HG03378 (cell line): ENCODE measurements around the gene SLC2A13.
"Not testable (repeated sequence)": the region's sequence is repeated elsewhere in the genome, so short reads cannot be mapped to it uniquely, and the experiment has no call there.

Source experiments
- ATAC-seq: cut with Tn5 transposase; IDR thresholded peaks from one replicate; pipeline ENCODE4 v1.9.1; 2021; ENCODE audit warnings: mild to moderate bottlenecking, moderate library complexity; ENCODE audit not compliant: unreplicated experiment

The SLC2A13 gene

GRCh38 chr12:39935839-39936238 is 170.0 kb downstream of the SLC2A13 start:
- ATAC-seq: no peak

DNA sequence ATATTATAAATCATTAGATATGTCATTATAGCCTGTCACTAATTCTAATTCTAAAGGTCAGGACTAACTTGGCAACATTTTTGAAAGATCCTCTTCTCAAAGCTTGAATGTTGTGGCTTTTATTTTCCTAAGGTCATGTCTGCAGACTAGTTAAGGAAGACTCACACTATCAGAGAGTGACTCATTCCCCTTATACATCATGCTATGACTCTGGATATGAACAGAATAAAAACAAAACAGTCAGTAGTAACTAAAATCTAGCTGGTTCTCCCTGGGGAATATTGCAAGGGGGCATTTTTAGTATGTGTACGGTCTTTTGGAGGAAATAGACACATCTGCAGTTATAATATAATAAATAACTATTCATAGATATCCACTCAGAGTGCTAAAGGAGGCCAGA is 170.6 kb downstream of the SLC2A13 start:
- no peak for ATAC-seq

DNA sequence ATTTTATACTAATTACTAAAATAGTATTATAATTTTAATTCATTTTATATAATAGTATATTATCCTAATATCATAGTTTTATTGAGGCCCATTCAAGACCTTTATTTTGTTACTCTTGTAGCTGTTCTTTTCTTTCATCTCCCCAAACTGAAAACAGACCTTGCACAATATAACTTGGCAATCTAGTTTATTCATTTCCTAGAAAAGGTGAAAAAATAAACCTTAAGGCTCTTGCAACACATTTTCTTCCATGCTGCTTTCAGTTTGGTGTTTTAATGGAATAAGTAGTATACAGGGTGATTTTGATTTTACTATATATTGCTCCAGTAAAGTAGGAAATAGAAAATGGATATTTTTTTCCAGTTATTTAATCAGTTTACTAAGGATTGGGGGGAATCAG is 174.0 kb downstream of the SLC2A13 start:
- no peak for ATAC-seq

- no peak for ATAC-seq
These were observed 174.7 kb downstream of the SLC2A13 start for GRCh38 chr12:39931231-39931630.

DNA sequence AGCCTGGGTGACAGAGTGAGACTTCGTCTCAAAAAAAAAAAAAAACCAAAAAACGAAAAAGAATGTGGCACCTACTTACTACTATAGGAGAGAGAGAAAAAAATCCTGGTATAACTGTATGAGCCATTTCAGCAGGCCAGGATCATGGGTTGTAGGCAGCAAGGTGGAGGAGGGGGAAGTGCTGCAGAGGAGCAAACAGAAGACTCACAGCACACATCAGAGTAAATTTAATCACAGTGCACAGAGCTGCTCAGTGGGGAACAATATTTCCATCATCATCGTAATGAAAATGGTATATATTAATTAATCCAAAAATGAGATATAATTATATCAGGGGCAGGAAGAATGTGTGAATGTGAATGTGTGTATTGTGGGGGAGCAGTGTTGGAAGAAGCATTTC is 175.8 kb downstream of the SLC2A13 start:
- ATAC-seq: no peak

DNA sequence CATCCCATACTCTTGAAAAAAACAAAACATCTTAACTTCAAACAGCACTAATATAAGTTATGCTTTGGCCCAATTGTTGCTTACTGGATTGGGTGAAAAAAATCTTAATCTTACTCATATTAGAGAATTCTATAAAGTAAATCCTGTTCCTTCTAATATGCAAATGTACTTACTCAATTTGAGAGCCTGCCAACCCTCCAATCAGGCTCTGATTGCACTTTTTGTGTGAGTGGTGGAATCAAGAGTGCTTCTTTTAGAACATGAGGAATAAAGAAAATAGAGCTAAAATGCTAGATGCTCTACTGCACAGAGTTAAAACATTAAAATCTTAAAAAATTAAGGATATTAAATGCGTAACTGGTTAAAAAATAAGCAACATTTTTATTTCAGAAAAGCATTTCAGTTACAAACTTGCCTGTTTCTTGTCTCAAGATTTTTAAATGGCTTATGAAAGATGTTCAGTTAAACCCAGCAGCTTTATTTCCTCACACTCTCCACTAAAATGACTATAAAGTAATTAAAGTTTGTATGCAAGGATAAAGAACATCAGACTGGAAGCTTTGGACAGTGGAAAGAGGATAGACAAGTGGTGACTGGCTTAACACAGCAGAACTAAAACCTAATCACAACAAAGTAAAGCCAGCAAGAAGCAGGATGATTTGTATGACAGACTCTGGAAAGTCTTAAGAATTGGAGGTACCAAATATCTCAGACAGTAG is 177.5 kb downstream of the SLC2A13 start:
- ATAC-seq: no peak

GRCh38 chr12:39923364-39923763 is 182.5 kb downstream of the SLC2A13 start:
- no peak for ATAC-seq

DNA sequence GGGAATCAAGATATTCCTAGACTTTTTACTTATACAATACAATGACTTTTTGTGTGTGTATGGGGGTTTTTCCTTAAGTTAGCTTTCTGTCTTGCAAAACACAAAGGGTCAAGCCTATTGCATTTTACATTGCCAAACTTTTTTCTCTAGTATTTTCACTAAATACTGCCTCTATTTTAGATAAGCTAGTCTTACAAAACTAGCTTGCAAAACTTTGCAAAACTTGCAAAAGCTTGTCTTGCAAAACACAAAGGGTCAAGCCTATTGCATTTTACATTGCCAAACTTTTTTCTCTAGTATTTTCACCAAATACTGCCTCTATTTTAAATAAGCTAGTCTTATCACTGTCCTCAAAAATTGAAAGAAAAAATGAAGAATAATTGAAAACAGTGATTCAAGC is 183.3 kb downstream of the SLC2A13 start:
- ATAC-seq: not testable (repeated sequence)

DNA sequence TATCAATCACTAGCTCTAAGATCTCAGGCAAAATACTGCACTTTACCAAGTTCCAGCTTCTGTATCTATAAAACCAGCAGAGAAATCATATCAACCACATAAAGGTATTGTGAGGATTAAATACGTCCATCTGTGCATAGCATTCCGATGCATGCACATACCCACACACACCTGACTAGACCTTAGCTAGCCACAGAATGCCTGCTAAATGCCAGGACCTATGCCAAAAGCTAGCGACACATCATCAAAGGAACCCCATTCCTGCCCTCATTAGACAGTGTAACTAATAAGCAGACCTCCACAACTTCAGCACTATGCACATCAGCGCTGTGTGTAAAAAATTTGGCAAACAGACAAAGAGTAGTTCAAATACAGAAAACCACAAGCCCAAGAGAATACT is 185.2 kb downstream of the SLC2A13 start:
- no peak for ATAC-seq

DNA sequence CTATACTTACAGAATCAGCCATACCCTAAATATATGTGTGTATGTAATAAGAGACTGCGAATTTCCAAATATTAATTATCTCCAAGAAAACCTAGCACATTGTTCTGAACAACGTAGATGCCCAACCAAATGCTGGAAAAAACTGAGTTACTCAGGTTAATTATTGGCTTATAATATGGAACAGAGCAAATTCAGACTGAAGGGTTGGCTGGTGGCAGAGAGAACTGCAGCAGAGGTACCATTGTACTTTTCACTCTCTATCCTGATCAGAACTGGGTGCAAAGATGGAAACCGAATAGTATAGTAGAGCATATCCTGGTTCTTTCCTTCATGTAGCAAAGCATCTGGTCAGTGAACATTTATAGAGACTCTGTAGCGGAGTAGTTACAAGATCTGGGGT is 185.7 kb downstream of the SLC2A13 start:
- no peak for ATAC-seq

DNA sequence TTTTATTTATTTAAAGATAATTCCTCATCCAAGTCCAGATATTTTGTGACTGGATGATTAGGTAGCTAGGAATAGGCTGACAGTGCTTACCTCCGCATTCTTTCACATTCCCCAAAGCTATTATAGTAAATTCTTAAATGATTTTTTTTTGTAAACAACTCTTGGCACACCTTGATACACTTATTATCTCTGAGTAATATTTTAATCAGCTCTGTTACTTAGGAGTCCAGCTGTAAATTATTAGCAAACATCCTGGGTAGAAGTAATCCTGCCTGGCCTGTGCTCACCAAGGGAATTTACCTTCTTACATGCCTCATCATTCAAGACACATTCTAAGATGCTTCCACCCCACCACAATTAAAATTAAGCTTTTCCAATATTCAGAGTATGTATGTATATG is 186.1 kb downstream of the SLC2A13 start:
- ATAC-seq: no peak

DNA sequence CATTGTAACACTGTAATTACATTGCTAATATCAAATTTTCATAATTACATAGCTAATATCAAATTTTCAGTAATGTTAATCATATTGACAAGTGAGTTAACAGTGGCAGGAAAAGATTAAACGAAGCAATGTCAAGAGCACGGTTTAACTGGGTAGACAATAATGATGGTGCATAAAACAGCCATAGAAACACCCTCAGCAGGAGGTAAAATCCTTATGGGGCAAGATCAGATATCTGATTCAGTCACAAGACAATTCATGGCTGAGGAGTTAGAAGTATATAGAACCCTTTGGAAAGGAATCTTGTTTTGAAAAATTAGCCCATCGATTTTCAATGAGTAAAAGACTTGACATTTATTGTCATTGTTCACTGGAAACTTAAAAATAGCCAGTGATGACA is 190.6 kb downstream of the SLC2A13 start:
- ATAC-seq: no peak

DNA sequence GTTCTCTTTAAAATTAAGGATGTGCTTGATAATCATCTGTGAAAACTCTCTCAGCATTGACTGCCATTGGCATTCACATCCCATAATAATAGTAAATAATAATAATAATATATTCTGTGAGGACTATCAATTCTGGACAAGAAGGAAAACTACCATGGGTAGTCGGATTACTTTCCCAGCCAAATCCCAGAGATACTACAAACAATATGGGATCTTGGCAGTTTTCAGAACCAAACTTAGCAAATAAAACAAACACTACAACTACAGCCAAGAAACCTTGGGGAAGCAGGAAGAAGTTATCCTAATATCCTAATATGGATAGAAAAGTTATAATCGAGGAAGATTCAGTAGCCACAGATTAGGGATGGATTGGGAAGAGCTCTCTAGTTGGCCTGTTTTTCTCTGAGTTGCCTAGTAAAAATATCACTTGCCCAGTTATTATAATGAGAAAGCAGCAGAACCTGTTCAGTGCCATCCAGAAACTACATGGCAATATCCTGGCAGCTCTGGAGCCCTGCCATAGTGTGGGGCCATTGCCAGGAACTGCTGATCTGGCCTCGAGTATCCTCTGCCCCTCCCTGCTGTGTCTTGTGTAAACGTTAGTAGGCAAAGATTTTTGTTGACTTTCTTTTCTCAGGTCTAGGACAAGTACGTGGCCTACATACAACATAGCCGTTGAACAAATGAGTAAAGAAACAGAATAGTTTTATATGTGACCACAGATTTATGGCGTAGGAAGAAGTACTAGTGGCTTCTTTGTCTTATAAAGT is 193.5 kb downstream of the SLC2A13 start:
- no peak for ATAC-seq

- ATAC-seq: no peak
These were observed 199.6 kb downstream of the SLC2A13 start for GRCh38 chr12:39906237-39906636.

DNA sequence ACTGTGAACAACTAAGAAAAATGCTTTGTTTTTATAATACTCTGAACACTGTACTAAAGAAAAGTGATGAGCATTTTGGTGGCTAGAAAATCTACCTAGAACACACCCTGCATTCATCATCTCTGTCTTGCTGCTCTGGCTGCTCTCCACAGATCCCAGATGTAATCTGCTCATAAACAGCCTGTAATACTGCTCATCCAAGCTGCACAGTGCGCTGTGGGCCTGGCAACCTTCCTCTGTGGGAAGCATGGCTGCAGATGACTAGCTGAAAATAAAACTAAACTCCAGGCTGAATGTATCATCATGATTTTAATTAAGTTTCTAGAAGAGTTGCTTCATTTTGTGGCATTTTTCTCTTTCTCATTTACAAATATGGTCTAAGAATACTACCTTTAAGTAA is 200.7 kb downstream of the SLC2A13 start:
- ATAC-seq: no peak

- no peak for ATAC-seq
These were observed 203.1 kb downstream of the SLC2A13 start for GRCh38 chr12:39902821-39903220.

DNA sequence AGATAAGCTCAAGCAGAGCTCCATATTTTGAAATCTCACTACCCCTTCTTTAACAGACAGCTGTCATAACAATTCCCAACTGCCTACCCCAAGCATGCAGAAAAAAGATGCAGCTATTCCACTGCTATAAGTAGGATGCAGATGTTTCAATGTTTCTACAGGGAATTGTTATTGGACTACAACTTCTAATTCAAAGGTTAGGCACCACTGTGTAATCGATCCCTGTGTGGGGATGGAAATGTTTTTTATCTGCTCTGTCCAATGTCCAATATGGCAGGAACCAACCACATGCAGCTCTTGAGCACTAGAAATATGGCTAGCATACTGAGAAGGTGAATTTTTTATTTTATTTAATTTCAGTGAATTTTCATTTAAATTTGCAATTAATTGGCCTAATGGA is 208.6 kb downstream of the SLC2A13 start:
- ATAC-seq: no peak

- ATAC-seq: not testable (repeated sequence)
These were observed 212.5 kb downstream of the SLC2A13 start for GRCh38 chr12:39893388-39893787.

DNA sequence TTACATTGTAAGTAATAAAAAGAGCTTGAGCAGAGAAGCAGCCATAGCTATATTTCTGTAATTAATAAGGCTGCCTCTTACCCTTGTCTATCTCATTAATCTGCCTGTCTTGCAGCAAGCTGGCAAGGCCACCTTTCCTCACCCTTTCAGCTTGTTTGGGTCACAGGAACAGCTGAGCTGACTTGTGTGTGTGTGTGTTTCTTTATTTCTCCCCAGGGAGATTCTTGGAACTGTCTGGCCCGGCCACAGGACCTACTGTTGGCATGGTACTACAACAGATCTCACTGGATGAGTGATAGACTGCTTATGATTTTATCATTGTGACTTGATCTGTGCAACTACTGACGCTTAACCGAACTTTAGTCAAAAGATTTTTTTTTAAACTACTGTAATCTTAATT is 213.7 kb downstream of the SLC2A13 start:
- ATAC-seq: no peak

DNA sequence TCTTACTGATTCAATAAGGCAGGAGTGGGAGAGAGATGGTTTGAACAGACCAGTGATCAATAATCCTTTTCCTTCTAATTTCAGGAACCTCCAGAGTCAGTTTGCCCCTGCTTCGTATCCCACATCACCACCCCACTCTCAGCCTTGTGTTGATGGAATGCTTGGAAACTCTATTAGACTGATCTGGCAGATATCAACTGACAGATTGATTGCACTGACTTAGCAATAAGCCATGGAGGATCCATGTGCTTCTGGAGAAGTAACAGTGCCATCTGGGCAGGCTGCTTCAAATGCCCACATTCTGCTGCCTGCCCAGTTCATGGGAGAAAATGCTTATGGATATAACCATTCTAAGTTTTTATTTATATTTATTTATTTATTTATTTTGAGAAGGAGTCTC is 218.0 kb downstream of the SLC2A13 start:
- ATAC-seq: no peak

GRCh38 chr12:39886106-39886505 is 219.8 kb downstream of the SLC2A13 start:
- no peak for ATAC-seq

DNA sequence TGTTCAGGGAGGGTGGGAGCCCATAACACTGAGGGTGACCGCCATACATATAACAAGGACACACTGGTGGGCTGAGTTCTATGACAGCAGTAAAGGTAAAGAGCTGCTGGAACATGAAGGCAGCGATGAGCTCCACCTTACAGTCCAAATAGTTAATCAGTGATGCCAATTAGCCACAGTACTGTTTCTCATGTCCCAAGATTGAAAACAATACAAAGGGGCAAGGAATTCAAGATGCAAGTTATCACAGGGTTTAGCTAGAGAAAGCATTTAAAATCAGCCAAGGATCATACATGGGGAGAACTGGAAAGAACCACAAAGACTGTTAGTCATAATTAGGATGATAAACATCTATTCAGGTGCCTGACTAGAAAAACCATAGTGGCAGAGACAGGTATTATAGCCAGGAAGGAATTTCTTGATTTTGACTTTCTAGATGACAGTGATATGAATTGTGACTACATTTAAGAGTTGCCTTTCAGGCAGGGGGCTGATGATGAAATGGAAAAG is 221.2 kb downstream of the SLC2A13 start:
- ATAC-seq: no peak
